GM18951 (cell line): Measurements from ENCODE around the gene SPTB.

Experiments
- POLR2A ChIP-seq: IDR thresholded peaks from 4 replicates; pipeline ENCODE4 v1.6.1; 2011; ENCODE audit warnings: mild to moderate bottlenecking; ENCODE audit not compliant: insufficient read length, insufficient read depth; ENCODE audit errors: extremely low read depth
- in situ Hi-C: fragments of 300-500 bp; cut with MboI; formaldehyde crosslinking; loops from one replicate; pipeline ENCODE4 v1.12.0; 2022; ENCODE audit warnings: low sequenced_read_pairs, mixed read lengths, inconsistent platforms; ENCODE audit not compliant: unreplicated experiment

SPTB gene

DNA sequence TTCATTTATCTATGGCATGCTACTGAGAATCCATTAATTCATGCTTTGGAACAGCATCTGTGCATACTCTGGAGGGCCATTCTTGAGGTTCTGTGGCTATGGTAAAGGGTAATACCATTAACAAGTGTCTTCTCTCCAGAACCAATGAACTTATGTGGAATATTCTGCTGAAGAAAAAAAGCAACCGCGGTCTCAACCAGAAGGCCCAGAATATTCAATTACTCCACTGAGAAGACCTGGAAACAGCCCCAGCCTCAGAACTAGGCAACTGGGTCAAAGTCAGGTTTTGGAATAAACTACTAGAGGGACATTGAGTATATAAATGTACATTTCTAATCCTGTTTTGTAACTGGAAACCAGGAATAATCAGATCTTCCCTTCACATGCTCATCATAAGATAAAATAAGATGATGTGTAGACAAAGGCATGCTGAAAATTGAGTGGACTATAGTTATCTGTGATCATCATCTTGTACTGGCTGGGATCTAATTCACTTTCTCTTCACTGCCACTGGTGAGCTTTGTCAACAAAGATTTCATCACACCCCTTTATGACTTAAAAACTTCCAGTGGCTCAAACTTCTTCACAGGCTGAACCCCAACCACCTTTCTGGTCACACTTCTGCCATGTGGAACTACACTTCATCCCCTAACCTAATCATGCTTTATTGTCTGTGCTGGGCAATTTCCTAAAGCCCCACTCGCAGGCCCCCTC is 6.0 kb downstream of the SPTB start:
- in situ Hi-C loops, result no loop called here
- TF ChIP-seq POLR2A, result no peak

DNA sequence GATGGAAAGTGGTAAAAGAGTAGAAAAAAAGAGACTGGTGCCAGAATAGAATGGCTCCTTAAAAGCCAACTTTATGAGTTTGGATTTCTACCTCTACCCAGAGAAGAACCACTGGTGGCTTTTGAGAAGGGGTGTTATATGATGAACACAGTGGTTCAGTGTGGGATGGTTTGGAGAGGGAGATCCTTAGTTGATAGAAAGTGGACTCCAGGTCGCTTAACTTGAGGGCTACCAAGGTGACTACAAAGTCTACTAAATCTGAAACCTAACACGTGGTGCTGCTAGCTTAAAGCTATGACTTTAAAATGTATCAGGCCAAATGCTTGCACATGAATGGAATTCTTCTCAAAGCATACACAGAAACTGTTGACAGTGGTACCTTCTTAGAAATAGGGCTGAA is 8.4 kb downstream of the SPTB start:
- in situ Hi-C loops, result no loop called here
- no peak for TF ChIP-seq POLR2A

- in situ Hi-C loops, result no loop called here
- no peak for TF ChIP-seq POLR2A
These were observed 9.5 kb downstream of the SPTB start for GRCh38 chr14:64870160-64870559.

GRCh38 chr14:64868841-64869240 is 10.9 kb downstream of the SPTB start:
- in situ Hi-C loops, result no loop called here
- TF ChIP-seq POLR2A, result no peak

DNA sequence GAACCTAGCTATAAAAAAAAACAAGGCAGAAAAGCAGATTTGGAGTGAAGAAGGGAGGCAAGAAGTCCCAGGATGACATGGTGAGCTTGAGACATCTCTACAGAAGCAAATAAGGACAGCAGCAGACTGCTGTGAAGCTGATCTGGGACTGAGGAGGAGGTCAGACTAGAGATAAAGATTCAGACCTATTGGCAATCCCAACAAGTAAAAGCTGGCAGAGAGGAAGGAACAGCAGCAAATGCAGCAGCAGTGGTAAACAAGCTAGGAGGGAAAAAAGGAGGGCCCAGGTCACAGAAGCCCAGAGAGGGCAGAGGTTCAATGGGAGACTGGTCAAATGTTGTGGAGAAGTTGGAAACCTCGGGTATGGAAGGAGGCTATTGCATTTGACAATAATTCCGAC is 11.3 kb downstream of the SPTB start:
- in situ Hi-C loops, result no loop called here
- no peak for TF ChIP-seq POLR2A

GRCh38 chr14:64867182-64867581 is 12.5 kb downstream of the SPTB start:
- in situ Hi-C loops, result no loop called here
- TF ChIP-seq POLR2A, result no peak

DNA sequence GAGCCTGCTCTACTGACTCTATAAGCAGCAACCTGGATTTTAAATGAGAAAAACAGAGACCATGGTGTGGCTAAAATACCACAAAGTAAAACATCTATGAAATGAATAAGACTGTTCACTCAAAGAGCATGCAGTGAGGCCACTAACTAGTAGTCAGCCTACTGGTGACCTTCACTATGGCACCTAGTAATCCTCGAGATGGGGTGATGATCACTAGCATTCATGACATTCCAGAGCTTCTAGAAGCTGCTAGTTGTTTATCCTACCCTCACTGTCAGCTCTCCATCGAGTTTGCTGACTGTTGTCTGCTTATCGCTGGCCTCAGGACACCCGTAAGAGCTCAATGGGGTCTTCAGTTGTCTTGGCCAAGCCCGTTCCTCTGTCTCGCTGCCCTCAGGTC is 13.7 kb downstream of the SPTB start:
- TF ChIP-seq POLR2A, result no peak
- in situ Hi-C loops, result no loop called here

DNA sequence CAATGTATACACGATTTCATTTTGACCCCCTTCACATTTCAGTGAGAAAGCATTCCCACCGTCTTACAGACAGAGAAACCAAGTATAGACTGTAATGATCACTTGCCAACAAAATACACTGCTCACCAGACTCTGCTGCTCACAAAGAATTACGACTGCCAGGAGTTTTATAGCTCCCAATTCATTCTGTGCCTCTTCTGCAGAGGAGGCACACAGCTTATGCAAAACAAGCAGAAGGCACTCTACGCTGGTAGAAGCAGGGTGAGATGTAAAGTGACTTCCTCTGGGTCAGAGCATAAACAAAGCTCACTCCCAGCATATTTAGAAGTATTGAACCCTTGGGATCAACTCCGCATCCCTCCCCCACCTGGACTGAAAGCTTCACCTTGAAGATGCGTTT is 14.6 kb downstream of the SPTB start:
- TF ChIP-seq POLR2A, result no peak
- in situ Hi-C loops, result no loop called here

- no peak for TF ChIP-seq POLR2A
- in situ Hi-C loops, result no loop called here
These were observed 15.4 kb downstream of the SPTB start for GRCh38 chr14:64864258-64864657.

GRCh38 chr14:64861916-64862315 is 17.8 kb downstream of the SPTB start:
- TF ChIP-seq POLR2A, result no peak
- in situ Hi-C loops, result no loop called here

DNA sequence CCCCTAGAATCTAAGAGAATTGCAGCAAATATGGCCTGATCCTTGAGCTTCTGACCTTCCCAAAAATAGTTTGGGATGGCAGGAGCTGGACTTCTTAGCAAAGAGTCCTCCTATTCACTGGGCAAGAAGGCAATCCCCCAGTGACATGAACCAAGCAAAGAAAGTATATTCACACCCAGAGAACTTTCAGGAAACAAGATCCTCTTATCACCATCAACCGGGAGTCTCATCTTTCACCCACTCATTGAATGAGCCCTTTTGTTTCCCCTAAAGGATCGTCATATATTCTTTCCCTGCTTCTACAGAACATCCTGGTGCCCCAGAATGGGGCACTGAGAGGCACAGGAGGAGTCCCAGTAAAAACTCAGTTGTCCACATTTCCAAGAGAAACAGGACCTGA is 19.7 kb downstream of the SPTB start:
- TF ChIP-seq POLR2A, result no peak
- in situ Hi-C loops, result no loop called here

DNA sequence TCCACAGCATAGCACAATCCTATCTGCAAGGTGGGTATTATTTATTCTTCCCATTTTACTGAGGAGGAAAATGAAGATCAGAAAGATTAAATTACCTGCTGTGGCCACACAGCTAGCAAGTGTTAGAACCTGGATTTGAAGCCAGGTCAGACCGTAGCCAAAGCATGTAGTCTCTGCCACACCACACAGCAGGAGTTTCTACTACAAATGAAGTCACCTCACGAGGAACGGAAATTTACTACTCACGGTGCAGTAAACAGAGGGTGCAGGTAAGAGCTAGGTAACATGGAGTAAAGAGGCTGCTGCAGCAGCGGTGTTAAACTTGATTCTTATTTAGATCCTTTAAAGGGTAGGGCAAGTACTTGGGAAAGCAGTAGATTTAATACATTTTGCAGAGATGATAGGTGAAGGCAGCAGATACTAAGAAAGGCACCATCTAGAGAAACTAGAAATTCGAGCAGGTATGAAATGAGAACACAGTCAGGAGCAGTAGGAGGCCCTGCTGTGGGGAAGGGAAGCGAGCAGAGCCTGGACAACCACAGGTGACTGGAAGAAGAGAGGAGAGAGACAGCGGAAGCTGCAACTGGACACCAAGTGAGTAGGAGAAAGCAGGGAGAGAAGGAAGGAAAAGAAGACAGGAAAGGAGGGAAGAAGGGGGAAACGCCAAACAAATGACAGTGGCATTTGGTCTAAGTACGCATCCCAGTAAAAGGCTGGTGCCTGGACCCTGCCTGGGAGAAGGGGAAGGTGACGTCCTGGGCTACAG is 21.5 kb downstream of the SPTB start:
- in situ Hi-C loops, result no loop called here
- no peak for TF ChIP-seq POLR2A

GRCh38 chr14:64856529-64857445 is 22.9 kb downstream of the SPTB start:
- TF ChIP-seq POLR2A, result no peak
- in situ Hi-C loops, result no loop called here
